NCI-H82 (cell line): Measurements from ENCODE around the gene ICOS.
"Not testable (repeated sequence)": the region's sequence is repeated elsewhere in the genome, so short reads cannot be mapped to it uniquely, and the experiment has no call there.

ENCODE experiments used
- DNase-seq: peaks from one replicate; lab custom pipeline; 2025; lab: John Stamatoyannopoulos, UW

The ICOS gene

DNA sequence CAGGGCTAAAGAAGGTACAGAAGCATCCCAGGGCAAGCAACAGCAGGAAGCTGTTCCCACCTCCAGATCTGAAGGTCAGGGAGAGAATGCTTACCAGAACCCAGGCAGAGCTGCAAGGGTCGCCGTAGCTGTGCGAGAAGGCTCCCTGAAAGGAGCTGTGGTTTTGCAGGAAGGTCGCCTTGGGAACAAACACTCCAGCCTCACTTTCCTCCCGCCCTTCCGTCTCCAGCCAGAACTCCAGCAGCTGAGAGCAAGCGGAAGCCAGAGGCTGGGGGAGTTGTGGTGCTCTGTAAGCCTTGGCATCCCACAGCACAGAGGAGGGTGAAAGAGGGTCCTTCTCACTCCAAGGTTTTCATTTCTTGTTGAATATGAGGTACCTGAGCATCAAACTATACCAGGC, 18.3 kb upstream of the ICOS start:
- DNase-seq, result no peak

DNA sequence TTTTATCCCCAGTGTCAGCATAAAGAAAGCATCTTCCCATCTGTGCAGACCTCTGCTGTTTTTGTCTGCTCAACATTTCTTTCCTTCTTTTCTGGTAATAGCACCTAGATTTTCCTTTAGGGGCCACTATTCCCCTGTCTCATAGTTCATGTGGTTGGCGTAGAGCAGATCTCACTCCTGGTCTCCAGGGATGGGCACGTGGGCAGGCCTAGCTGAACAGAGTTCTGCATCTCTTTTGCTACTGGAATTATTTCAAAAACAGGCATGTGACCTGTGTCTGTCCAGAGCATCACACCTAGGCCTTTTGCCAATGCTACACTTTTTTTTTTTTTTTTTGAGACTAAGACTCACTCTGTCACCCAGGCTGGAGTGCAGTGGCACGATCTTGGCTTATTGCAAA, 17.7 kb upstream of the ICOS start:
- no peak for DNase-seq

DNA sequence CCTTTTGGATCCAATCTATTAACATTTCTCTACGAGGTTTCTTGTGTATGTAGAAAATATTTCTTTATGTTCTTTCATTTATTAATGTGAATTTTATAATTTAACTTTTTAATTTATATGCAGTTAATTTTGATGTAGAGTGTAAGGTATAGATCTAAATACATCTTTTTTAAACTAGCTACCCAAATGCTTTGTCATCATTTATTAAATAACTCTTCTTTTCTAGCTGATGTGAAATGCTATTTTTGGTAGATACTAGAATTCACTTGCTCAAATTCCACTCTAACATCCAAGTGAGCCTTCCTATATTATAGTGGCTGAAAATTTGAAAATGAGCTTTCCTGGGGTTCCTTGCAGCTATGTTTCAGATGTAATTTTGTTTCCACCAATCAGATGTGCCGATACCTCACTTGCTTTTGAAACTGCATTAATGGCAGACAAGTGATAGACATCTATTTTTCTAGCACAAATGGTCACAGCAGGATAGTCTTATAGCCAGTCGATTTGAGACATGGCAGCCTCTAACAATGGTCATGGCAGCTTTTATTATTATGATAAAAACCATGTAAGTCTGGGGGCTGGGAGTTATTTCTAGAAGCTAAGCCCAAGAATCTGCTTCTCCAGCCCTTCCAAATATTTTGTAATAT, 10.9 kb upstream of the ICOS start:
- DNase-seq, result no peak

DNA sequence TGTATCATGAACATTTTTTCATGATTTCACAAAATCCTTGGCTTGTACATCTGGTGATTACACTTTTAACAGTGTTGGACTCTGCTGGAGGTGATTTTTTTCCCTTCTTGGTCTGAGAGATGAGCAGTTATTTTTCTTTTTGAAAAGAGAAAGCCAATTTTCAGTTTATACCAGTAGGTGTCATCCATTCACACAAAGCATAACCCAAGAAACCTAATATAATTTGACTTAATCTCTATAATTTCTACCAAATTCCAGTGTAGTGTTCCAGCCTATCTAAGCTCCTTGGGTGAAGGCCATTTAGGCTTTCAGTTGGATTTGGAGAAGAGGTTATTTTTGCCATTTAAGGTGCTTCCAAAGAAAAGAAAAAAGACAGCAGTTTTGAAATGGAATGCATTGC, 7.7 kb upstream of the ICOS start:
- DNase-seq, result no peak

DNA sequence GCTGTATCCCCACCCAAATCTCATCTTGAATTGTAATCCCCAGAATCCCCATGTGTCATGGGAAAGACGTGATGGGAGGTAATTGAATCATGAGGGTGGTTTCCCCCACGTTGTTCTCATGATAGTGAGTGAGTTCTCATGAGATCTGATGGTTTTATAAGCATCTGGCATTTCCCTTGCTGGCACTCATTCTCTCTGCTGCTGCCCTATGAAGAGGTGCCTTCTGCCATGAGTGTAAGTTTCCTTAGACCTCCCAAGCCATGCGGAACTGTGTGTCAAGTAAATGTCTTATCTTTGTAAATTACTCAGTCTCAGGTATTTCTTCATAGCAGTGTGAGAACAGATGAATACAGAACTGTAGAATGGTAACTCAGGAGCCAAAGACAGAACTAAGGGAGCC, 5.3 kb upstream of the ICOS start:
- DNase-seq, result not testable (repeated sequence)

DNA sequence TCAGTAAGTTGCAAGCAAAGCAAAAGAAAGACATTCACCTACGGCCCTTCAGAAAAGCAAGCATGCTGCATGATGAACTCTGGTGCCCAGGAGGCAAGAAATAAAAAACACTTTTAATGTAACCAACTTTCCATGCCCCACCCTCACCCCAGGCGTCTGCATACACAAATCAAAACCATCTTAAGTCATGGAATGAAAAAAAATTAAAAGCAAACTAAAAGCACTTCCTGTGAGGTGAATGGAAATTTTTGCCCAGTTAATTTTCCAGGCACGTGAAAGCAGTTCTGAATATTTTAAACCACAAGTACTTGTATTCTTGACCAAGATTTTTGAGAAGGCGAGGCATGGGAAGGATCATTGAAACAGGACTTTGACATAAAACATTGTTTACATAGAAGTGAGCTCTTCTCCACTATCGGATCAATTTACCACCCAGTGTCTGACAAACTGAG, 2.5 kb upstream of the ICOS start:
- DNase-seq, result no peak

DNA sequence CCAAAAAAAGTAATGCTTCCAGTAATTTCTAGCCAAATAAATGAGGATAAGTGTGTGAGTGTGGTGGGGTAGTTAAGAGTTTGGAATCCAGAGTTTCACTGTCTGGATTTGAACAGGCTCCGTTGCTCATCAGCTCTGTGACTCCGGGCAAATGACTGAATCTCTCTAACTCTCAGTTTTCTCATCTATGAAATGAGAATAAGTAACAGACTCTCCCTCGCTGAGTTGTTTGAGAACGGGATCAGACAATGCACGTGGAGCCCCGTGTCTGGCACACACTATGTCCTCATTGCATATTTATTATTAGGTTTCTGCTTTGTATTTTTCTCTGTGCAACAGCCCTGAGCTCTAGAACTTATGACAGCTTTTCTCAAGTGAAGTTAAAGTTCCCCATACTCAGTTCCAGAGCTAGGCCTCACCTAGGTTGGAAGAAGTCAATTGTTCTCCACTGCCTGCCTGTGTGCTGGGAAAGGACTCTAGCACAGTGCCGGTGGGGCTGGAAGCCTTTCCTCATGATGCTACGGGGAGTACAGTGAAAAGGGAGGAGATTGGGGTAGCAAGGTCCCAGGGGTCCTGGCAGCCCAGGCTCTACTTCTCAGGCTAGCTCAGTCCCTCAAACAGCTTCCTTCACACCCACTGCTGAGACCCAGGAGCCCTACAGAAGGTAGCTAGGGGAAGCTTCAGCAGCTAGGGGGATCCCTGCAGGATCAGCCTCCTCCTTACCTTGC, 1.7 kb upstream of the ICOS start:
- no peak for DNase-seq

DNA sequence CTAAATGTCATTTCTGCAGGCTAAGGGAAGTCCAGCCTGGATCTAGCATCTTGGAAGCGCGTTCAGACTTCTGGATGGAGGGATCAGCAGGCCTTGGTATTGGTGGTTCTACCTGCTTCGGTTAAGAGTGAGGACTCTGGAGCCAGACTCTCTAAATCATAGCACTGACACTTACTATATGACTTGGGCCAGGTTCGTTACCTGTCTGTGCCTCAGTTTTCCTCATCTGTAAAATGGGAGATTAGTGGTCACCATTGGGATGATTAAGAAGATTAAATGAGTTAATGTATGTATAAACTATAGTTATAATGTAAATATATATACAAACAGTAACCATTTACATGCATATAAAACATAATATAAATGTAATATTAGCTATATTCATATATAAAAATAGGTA, 995 bp upstream of the ICOS start:
- DNase-seq, result no peak

DNA sequence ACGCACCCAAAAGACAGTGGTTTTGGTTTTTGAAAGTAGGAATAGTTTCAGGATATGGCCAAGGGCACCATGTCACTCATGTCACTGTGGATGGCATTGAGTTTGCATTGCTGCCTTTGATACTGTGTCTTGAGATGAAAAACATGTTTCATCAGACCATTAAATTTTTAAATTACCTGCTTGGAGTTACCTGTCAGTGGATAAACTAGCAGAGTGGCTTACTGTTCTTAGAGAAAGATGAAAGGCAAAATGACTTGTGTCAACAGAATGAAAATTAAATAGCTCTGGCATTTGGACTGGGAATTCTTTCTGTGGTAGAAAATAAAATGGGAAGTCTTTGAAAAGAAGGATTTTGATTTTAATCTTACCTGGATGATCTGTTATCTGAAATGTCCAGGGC, 386 bp downstream of the ICOS start:
- no peak for DNase-seq

DNA sequence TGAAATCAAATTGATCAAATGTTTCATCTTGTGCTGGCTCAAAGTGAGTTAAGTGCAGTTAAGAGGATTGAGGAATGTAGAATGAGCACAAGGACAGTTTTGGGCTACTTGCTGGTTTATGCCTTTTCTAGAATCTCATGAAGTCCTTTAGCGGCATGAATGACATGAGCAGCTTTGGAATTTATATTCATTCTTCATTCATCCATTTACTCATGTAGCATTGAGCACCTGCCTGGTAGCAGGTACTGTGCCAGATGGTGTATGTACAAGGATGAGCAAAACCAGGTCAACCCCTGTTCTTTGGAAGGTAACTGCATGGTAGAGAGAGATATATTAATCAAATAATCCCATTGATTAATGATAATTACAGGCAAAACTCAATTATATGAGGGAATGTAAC, 1.2 kb downstream of the ICOS start:
- DNase-seq, result no peak

DNA sequence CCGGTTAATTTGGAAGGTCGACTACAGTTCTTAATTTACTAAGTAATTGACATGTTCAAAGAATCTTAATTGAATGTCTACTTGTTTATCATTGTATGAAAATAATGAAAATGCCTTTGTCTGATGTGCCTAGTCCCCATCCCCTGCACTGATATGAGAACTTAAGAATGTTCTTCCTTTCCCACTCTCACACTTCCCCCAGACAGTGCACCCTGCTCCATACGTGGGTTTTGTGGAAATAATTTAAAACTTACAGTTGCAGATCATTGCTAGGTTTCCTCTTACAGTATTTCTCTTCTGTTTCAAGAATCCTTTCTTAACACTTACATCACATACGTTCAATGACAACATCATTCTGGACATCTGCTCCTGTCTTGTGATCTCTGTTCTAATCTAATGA, 3.5 kb downstream of the ICOS start:
- no peak for DNase-seq

DNA sequence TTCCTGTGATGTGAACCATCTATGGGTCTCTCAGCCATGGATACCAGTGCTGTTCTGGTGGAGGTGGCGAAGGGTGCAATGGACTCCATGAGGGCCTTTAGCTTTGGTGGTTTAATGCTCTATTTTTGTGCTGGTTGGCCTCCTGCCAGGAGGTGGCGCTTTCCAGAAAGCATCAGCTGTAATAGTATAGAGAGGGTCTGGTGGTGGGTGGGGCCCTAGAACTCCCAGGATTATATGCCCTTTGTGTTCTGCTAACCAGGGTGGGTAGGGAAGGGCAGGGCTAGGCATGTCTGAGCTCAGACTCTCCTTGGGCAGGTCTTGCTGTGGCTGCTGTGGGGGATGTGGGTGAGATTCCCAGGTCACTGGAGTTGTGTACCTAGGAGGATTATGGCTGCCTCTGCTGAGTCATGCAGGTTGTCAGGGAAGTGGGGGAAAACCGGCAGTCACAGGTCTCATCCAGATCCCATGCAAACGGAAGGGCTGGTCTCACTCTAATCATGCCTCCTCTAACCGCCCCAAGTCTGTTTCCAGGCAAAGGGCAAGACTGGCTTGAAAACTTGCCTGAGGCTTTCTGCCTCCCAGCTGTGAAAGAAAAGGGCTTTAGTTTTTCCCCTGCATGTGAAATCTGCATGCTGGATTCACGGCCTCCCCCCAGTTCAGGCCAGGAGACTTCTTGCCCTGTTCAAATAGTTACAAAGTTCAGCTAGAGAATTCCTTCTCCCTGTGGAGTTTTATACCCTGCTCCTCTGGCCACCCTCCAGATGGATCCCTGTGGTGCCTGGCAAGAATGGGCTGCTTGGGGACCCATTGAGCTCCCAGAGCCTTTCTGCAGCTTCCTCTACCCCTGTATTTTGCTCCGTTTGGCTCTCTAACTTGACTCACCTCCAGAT, 7.2 kb downstream of the ICOS start:
- DNase-seq, result not testable (repeated sequence)

DNA sequence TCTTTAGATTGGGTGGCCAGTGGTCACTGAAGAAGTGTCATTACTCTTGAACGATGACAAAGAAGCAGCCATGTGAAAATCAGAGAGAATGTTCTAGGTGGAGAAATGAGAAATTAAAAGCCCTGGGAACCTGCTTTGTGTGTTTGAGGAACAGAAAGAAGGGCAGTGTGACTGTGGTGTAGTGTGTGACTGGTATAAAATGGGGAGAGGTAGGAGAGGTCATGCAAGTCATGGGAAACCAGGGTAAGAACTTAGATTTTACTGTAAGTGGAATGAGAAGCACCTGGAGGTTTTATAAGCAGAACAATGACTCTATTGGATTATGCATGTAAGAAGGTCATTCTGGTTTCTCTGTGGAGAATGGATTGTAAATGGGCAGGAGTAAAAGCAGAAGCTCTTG, 12.2 kb downstream of the ICOS start:
- DNase-seq, result no peak

DNA sequence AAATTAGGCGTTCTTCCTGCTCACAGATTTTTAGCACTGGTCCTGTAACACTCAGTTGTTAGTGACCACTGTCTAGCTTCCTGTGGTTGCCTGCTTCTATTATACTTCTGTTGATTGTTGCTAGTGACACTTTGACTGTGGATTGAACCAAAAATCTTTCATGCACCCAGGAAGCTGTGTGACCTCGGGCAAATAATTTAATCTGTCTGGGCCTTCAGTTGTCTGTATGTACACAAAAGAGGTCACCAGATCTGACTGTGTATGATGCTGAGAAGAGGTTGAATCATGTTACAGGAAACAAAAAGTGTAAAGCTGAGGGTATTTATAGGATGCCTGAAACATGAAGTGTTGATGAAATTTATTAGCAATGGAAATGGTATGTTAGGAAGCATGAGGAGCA, 12.7 kb downstream of the ICOS start:
- DNase-seq, result no peak

DNA sequence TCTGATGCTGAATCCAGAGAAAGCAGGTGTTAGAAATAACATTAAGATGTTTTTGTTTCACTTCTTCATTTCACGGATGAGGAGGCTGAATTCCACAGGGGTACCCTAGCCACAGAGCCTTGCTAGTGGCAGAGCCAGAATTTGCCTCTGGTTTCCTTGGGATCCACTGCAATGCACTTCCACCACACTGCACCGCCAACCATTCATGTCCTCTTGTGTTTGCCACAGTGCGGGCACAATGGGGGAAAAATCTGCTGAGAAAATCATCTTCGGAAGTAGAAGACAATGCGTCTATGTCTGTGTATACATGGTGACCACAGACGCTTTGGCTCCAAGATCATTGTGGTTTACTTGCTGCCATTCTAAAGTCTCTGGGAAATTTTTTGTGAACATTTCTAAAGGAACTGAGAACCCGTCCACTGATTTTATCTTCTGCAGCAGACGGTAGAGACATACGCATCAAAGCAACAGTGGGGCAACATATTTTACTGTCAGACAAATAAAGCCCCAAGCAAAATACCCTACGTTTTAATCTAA, 14.9 kb downstream of the ICOS start:
- no peak for DNase-seq

DNA sequence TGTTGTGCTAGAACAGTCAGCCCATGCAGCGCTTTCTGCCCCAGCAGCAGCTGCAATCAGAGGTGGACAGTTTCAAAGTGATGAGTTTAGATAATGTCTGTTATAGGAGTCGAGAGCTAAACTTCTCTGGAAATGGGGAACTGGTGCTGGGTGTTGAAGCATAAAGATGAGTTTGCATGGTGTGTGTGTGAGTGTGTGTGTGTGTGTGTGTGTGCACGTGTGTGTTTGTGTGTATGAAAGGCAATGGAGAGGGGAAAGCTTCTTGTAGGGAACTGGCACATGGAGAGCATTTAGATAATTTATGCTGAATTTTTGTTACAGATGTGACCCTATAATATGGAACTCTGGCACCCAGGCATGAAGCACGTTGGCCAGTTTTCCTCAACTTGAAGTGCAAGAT, 22.7 kb downstream of the ICOS start:
- DNase-seq, result no peak

DNA sequence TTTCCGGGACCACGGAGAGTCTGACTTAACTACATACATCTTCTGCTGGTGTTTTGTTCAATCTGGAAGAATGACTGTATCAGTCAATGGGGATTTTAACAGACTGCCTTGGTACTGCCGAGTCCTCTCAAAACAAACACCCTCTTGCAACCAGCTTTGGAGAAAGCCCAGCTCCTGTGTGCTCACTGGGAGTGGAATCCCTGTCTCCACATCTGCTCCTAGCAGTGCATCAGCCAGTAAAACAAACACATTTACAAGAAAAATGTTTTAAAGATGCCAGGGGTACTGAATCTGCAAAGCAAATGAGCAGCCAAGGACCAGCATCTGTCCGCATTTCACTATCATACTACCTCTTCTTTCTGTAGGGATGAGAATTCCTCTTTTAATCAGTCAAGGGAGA, 23.1 kb downstream of the ICOS start:
- DNase-seq, result no peak

DNA sequence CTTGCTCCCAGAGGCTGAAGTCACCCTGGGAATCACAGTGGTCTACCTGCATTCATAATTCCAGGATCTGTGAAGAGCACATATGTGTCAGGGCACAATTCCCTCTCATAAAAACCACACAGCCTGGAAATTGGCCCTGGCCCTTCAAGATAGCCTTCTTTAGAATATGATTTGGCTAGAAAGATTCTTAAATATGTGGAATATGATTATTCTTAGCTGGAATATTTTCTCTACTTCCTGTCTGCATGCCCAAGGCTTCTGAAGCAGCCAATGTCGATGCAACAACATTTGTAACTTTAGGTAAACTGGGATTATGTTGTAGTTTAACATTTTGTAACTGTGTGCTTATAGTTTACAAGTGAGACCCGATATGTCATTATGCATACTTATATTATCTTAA, 24.2 kb downstream of the ICOS start:
- DNase-seq, result no peak

DNA sequence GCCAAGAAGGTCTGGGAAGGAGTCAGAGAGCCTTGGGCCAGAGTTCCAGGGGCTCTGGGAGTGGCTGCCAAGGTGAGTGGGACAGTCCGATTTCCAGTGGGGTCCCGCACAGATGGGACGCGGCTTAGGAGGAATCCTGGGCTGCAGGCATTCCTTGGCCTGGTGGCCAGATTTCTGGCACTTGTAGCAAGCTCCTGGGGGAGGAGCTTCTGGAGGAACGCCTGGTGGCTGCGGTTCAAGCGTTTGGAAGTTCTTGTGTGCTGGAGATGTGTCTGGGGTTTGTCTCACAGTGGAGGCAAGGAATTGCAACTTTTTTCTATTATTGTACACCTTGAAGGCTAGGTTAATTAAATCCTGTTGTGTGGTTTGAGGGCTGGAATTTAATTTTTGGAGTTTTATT, 28.6 kb downstream of the ICOS start:
- DNase-seq, result not testable (repeated sequence)

DNA sequence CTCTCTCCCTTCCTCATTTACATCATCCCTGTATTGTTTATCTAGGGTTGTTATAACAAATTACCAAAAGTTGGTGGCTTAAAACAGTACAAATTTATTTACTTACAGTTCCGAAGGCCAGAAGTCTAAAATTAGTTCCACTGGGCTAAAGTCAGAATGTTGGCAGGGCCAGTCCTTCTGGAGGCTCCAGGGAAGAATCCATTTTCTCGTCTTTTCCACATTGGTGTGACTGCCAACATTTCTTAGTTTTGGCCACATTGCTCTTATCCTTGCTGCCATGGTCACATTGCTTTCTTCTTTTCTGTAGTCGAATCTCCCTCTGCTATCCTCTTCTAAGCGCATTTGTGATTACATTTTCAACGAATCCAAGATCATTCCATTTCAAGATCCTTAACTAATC, 34.7 kb downstream of the ICOS start:
- no peak for DNase-seq

DNA sequence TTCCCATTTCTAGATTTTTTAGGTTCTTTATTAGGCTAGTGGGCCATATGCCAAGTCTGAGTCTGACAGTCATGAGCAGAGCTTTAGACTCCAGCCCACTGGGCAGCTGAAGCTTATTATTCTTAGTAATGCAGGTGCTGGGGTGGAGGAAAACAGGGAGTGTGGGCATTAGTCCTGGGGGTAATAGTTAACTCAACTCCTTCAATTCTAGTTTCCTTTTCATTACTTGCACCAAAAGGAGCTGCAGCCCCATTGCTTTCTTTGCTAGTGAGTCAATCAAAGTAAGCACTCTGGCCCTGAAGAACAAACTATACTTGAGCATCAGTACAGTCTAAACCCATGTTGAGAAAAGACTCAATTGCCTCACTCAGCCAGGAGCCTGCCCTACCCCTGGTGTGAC, 35.5 kb downstream of the ICOS start:
- no peak for DNase-seq

DNA sequence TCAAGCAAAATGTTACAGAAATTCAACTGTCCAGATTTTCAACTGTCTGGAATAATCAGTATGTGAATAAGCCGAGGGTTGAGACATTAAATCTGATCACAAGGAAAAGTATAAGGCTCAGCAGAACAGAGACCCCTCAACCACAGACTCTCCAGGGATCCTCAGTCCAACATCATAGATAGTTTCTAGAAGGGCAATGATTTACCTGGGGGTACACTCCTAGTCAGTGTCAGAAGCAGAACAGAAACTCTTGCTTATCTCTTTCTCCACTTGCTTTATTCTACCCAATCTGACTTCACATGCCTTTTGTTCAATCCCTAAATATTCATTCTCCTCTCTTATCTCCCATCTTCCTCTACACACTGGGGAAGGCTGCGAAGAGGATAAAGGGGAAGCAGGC, 36.4 kb downstream of the ICOS start:
- no peak for DNase-seq

DNA sequence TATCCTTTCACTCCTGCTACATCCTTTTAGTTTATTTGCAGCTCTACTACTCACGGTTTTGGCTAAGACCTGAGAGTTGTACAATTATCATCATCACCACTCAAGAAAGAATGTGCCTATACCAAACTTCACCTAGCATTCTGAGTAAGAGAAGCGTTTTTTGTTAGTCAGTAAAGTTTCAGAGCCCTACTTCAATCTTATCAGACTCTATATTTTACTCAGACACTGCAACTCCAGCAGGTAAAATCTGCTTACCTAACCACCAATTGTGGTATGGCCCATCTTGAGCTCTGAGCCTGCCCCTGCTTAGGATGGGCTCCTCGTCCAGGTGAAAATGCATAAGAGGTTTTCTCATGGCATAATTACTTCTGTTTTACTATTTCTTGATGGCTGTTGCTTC, 37.1 kb downstream of the ICOS start:
- no peak for DNase-seq
